Dermis blood vessel endothelial cell (primary cell): ENCODE results near the gene E2F3. TPM values are rescaled to one million over a fixed set of nuclear protein-coding genes. Genes with fewer than 3 reads are reported as not detected.

Source experiments
- DNase-seq: peaks from one replicate; pipeline ENCODE4 v3.0.0; 2010
- total RNA-seq: library from RNA; depleted of rRNA; stranded (reverse); fragments of >200 nt; gene quantifications from 2 replicates; pipeline ENCODE4 v1.2.3, GENCODE V29; 2014

Gene E2F3
- total RNA-seq, 1 donor from 2014 or later: 5.8 TPM

GRCh38 chr6:20534295-20535262 lies 132.9 kb downstream of the E2F3 start, which contains the start of gene CDKAL1:
Gene CDKAL1, plus strand, starts transcription at chr6:20534457. Its CDS starts 11,894 bp downstream, at chr6:20546351.
- peak; percentile 96 for DNase-seq

GRCh38 chr6:20538131-20538662 lies 136.5 kb downstream of the E2F3 start:
- no peak for DNase-seq

GRCh38 chr6:20538907-20539306 lies 137.2 kb downstream of the E2F3 start:
- no peak for DNase-seq

- DNase-seq: no peak
These were observed 137.7 kb downstream of the E2F3 start for GRCh38 chr6:20539387-20539786.

- DNase-seq: no peak
These were observed 139.0 kb downstream of the E2F3 start for GRCh38 chr6:20540683-20541082.

GRCh38 chr6:20541382-20541781 lies 139.7 kb downstream of the E2F3 start:
- no peak for DNase-seq

GRCh38 chr6:20542927-20543602 lies 141.4 kb downstream of the E2F3 start:
- peak; percentile 89 for DNase-seq

Other genes starting within 250 kb of the E2F3 start
- 15.3 and 22.0 TPM in 2 replicates for gene MBOAT1, start 189.4 kb upstream of the E2F3 start, total RNA-seq
- 24.9 and 28.1 TPM in 2 replicates for gene CDKAL1, start 132.6 kb downstream of the E2F3 start, total RNA-seq